GM19438 (cell line): ENCODE measurements around the gene RAP2C.
"Not testable (repeated sequence)": the region's sequence is repeated elsewhere in the genome, so short reads cannot be mapped to it uniquely, and the experiment has no call there.

ENCODE experiments used
- ATAC-seq: cut with Tn5 transposase; IDR thresholded peaks from one replicate; pipeline ENCODE4 v1.9.1; 2021; ENCODE audit warnings: low read depth; ENCODE audit not compliant: unreplicated experiment

Gene RAP2C

DNA sequence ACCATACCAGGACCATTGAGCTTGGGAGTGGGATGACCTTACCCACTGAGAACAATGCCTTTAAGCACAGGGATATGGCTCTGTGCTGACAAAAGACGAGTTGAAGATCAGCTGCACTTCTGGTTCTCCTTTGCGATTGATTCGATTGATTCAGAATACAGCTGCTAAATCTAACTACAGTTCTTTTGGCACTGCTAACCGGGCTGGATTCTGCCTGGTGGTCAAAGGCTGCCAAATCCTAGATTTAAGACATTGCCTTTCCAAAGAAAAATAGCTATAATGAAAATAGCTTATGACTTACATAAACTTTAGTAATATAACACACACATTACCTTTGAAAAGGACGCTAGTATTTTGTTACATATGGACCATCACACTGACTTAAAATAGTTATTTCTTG lies 18.3 kb downstream of the RAP2C start:
- ATAC-seq, result no peak

DNA sequence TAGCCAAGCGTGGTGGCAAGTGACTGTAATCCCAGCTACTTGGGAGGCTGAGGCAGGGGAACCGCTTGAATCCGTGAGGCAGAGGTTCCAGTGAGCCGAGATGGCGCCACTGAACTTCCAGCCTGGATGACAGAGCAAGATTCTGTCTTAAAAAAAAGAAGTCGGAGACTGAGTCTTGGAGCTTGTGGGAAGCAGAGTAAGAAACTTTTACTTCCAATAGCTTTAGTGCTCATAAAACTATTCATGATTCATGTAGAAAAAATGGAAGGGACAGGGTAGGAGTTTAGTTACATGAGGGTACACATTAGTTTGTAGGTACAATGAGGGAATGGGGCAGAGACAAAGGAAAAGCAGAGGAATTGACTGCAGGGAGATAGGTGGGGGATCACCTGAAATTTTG lies 19.3 kb downstream of the RAP2C start:
- no peak for ATAC-seq

DNA sequence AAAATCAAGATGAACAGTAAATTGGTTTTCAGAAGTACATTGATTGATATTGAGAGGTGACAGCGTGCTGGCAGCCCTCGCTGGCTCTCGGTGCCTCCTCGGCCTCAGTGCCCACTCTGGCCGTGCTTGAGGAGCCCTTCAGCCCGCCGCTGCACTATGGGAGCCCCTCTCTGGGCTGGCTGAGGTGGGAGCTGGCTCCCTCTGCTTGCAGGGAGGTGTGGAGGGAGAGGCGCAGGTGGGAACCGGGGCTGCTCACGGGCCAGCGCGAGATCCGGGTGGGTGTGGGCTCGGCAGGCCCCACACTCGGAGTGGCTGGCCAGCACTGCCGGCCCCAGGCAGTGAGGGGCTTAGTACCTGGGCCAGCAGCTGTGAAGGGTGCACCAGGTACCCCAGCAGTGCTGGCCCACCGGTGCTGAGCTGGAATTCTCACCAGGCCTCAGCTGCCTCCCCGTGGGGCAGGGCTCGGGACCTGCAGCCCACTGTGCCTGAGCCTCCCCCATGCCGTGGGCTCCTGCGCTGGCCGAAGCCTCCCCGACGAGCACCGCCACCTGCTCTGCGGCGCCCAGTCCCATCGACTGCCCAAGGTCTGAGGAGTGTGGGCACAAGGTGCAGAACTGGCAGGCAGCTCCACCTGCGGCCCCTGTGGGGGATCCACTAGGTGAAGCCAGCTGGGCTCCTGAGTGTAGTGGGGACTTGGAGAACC lies 25.2 kb downstream of the RAP2C start:
- no peak for ATAC-seq

DNA sequence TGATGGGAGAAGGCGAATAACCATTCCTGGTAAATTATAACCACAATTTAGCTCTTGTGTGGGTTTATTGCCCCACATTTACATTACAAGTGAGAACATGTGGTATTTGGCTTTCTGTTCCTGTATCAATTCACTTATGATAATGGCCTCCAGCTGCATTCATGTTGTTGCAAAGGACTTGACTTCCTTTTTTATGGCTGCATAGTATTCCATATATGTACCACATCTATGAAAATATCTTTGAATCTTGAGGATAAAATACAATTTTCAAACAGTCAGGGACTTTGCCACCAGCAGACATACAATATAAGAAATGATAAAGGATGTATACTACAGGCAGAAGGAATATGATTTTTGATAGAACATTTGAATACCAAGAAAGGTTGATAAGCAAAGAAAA lies 27.3 kb downstream of the RAP2C start:
- ATAC-seq, result no peak

DNA sequence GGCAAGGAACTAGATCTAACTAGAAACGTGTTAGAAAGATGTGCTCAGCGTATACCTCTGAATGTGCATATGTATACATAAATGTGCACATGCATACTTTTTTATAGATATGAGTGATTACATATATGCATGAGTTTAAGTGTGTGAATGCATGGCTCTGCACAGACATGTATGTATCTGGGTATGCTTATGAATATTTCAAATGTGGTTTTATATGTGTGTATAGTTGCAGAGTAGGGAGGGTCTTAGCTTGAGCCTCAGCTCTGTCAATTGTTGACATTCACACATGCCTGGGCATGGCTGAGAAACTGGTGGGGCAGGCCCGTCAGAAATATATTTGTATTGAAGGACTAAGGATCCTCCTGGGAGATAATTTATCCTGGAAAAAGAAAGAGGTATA lies 31.1 kb downstream of the RAP2C start:
- ATAC-seq, result no peak

DNA sequence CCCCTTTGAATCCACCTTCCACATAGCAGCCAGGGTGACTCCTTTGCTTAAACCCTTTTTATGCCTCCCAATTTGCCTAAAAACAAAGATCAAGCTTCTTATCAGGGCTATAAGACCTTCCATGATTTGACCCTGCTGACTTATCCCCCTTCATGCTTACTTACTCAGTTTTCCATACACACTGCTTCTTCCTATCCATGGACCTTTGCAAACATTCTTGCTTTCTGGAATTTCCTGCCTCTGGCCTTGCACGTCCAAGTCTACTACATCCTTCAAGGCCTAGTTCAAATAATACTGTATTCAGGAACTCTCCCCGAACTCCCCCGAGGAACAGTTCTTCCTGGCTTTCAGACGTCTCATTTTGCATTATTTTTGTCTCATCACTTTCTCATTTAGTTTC lies 31.8 kb downstream of the RAP2C start:
- ATAC-seq, result no peak

DNA sequence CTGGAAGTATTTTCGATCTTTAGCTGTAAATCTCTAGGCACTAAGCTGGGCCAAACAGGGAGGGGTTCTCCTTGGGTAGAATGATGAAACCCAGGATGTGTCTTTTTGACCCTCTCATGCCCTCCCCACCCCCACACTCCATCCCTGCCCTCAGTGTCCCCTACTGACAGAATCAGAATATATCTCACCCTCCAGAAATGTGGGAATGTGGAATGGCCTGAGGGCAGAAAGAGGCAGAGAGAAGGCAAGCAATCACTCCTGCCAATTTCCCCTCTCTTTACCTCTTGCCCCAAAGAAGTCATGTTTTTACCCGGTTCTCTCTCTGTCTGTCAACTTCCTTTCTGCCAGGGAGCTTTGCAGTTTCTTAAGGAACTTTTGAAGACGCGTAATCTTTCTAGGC lies 34.4 kb downstream of the RAP2C start:
- no peak for ATAC-seq

DNA sequence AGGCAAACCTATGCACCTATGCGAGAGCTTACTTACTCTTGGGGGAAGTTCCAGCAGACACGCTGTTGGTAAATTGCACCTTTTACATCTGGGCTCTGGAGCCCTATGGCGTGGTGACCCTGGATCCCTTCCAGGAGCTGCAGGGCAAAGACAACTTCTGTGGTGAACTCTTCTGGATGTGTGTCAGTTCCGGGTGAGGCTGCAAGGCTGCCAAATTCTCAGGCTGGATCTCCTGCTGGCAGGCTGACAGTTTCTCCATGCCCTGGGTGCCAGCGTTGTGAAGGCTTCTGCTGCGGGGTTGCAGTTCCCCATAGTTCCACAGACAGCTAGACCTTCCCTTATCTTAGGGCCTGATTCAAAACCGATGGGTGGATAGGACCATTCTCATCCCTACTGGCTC lies 37.9 kb downstream of the RAP2C start:
- no peak for ATAC-seq

DNA sequence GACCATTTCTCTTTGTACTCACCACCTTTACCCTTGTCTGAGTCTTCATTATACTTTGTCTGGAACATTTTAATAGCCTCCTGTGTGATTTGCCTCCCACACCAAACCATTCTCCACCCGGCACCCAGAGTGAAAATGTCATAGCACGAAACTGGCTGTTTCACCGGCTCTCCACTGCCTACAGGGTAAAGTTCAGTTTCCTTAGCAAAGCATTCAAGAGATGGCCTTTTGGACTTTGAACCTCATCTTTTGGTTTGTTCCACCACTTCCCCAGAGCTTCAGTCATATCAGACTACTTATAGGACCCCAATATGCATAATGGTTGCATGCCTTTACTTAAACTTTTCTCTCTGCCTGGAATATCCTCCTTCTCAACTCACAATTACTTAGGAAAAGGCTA lies 38.3 kb downstream of the RAP2C start:
- no peak for ATAC-seq

DNA sequence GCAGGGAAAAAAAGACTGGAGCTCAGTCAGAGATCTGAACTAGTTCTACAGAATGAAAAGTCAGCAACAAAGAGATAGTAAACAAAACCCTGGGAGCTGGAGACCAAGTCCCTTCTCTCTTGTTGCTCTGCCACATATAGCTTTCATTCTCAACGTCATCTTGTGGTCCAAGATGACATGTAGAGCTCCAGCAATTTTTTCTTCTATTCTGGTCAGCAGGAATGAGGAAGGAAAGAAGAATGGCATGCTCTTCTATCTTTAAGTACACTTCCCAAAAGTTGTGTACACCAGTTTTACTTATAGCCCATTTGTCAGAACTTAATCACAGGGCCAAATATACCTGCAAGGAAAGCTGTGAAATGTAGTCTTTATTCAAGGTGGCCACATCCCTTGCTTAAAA lies 45.6 kb downstream of the RAP2C start:
- no peak for ATAC-seq

DNA sequence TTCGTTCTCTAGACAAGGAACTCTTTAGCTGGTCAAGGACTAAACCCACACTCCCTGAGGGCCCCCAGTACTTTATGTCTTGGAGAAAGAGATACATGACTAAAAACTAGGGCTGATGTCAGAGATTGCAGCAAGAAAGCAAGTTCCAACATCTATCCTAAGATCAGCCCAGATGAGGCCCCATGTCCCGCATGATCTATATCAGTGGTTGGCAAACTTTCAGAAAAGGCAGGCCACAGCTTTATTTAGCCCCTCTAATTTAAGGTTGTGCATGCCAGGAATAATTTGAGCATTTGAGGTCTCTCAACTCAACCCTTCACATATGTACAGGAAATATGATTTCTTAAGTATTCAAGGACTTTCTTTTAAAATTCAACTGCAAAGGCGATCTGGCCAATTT lies 47.4 kb downstream of the RAP2C start:
- ATAC-seq, result no peak

DNA sequence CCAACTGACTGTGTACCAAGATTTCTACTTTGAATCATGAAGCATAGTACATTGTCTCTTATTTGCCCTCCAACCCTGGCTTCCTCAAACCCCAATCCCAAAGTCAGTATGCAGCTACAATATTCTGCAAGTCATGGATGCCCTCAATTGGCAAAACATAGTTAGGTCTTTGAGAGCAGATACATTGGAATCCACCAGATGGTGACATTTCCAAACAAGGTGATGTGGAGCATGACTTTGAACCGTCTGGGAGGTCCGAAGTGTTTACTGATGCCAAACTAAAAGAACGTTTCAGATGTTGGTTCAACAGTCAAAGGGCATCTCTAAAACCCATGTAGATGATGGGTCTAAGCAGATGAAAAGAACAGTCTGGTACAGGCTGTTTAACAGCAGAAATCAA lies 47.8 kb downstream of the RAP2C start:
- ATAC-seq, result no peak

DNA sequence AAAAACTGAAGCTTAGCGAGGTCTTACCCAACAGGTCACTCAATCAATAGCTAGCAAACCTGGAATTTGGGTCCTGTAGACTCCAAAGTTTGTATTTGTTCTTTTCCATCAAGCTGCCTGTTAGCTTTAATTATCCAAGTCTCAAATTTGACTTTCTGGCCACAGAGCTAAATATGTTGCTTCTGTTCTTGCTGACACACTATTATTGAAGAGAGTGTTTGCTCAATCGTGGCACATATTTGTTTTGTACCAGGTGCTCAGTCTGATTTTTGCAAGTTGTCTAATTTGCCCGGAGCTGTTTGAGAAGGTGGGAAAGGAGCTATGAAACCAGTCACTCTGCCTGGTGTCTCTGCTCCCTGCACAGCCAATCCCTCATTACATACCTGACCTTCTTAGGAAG lies 49.7 kb downstream of the RAP2C start:
- ATAC-seq, result no peak

DNA sequence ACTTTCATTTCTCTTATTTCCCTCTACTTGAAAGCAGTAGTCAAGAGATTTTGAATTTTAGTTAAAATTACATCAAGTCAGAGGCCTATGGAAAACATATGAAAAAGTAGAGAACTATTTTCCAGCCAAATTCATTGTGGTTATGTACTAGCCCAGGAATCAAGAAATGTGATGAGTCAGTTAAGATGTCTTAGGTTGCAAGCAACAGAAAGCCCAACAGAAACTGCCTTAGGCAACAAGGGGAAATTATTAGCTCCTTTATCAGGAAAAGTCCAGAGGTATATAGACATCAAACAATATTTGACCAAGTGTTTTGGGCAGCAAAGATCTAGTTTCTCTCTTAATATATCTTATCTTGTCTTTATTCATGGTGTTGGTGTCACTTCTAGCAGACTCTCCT lies 53.6 kb downstream of the RAP2C start:
- ATAC-seq, result no peak

DNA sequence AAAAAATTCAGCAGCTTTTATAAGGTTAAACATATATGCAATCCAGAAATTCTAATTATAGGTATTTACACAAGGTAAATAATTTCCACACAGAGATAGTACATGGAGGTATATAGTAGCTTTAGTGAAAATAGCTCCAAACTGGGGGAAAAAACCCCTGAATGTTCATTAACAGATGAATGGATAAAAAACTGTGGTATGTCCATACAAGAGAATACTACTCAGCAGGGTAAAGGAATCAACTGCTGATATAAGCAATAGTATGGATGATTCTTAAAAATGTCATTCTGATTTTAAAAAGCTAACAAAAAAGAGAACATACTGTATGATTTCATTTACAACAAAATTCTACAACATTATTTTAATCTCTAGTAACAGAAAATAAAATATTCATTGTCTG lies 54.2 kb downstream of the RAP2C start:
- ATAC-seq, result no peak

DNA sequence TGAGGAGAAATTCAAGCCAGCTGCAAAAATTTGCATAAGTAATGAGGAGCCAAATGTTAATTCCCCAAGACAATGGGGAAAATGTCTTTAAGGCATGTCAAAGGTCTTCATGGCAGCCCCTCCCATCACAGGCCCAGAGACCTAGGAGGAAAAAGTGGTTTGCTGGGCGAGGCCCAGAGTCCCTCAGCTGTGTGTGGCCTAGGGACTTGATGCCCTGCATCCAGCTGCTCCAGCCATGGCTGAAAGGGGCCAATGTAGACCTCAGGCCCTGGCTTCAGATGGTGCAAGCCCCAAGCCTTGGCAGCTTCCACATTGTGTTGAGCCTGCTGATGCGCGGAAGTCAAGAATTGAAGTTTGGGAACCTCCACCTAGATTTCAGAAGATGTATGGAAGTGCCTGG lies 56.2 kb downstream of the RAP2C start:
- not testable (repeated sequence) for ATAC-seq

DNA sequence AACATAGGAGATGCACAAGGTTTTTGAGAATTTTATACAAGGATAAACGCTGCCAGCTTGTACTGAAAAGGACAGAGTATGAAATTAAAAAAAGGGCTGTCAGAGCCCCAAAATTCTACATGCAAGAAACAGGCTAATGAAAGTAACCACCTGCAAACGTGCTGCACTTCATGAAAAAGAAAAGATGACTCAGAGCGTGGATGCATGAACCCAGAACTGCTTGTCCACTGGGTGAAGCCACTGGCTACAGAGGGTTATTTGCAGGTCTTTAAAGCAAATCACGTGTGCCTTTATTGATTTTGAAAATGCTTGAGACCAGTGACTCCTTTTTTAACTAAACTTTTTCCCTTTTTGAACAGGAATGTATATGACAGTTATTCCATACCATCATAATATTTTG lies 66.1 kb downstream of the RAP2C start:
- ATAC-seq, result no peak
